Measurements from ENCODE around the gene COP1.
"Not testable (repeated sequence)": the region's sequence is repeated elsewhere in the genome, so short reads cannot be mapped to it uniquely, and the experiment has no call there.

The COP1 gene

GRCh38 chr1:176206961-176207902 is at the start of gene COP1:
Gene COP1, minus strand, starts transcription at chr1:176207286. Its CDS starts 308 bp downstream, at chr1:176206978.
- DNase-seq, result peak; percentile 86 to 93

GRCh38 chr1:176252191-176252590 is 45.1 kb upstream of the COP1 start:
- no peak for DNase-seq

- no peak for DNase-seq
Observed at GRCh38 chr1:176244851-176245250, 37.8 kb upstream of the COP1 start.

- no peak for DNase-seq
Observed at GRCh38 chr1:176243746-176244145, 36.7 kb upstream of the COP1 start.

GRCh38 chr1:176241385-176242015 is 34.4 kb upstream of the COP1 start:
- DNase-seq, result no peak

GRCh38 chr1:176233657-176234056 is 26.6 kb upstream of the COP1 start:
- DNase-seq, result not testable (repeated sequence)

- DNase-seq, result no peak
Observed at GRCh38 chr1:176227579-176227978, 20.5 kb upstream of the COP1 start.

GRCh38 chr1:176225911-176226310 is 18.8 kb upstream of the COP1 start:
- DNase-seq, result no peak

GRCh38 chr1:176225479-176225875 is 18.4 kb upstream of the COP1 start:
- DNase-seq, result no peak

GRCh38 chr1:176222196-176222595 is 15.1 kb upstream of the COP1 start:
- no peak for DNase-seq

GRCh38 chr1:176220100-176220689 is 13.1 kb upstream of the COP1 start:
- no peak for DNase-seq

- DNase-seq, result no peak
Observed at GRCh38 chr1:176217461-176218099, 10.5 kb upstream of the COP1 start.

GRCh38 chr1:176216031-176216430 is 8.9 kb upstream of the COP1 start:
- DNase-seq, result no peak

- DNase-seq, result peak; percentile 56 to 71
Observed at GRCh38 chr1:176211396-176212165, 4.5 kb upstream of the COP1 start.

GRCh38 chr1:176208034-176208433 is 948 bp upstream of the COP1 start:
- DNase-seq, result no peak

- peak; percentile 44 to 51 for DNase-seq
Observed at GRCh38 chr1:176206006-176206960, 803 bp downstream of the COP1 start.

- DNase-seq, result peak; percentile 37 to 43
Observed at GRCh38 chr1:176205332-176205914, 1.7 kb downstream of the COP1 start.

- DNase-seq, result not testable (repeated sequence)
Observed at GRCh38 chr1:176204655-176205054, 2.4 kb downstream of the COP1 start.

- DNase-seq, result no peak
Observed at GRCh38 chr1:176203735-176204134, 3.4 kb downstream of the COP1 start.

GRCh38 chr1:176201568-176201967 is 5.5 kb downstream of the COP1 start:
- DNase-seq, result no peak

GRCh38 chr1:176199707-176200106 is 7.4 kb downstream of the COP1 start:
- no peak for DNase-seq

Measured in Kasumi-1 (cell line).